Cardiac muscle cell (in vitro differentiated cells and primary cell): Measurements from ENCODE around the gene PDE2A. TPM values are rescaled to one million over a fixed set of nuclear protein-coding genes. Genes with fewer than 3 reads are reported as not detected.

Experiments used
- DNase-seq, 2 donors: peaks; one replicate each; pipeline versions ENCODE4 v3.0.0 to v3.0.0-alpha.2; 2010 to 2017; ENCODE audit warnings: low read depth in 1 of 2, low spot score in 1 of 2
- H3K27ac ChIP-seq: fragments of 200-600 bp; sonication (generic); 2 replicates; pipeline ENCODE4 v1.5.1; 2016
- H3K27me3 ChIP-seq: fragments of 200-600 bp; sonication (generic); 2 replicates; pipeline ENCODE4 v1.6.0; 2016; ENCODE audit warnings: control low read depth
- H3K36me3 ChIP-seq: fragments of 200-600 bp; sonication (generic); 2 replicates; pipeline ENCODE4 v1.5.1; 2016; ENCODE audit warnings: control low read depth
- H3K4me1 ChIP-seq: fragments of 200-600 bp; sonication (generic); 2 replicates; pipeline ENCODE4 v1.8.1; 2017; ENCODE audit warnings: low read depth, mild to moderate bottlenecking, mixed run types
- H3K4me3 ChIP-seq: fragments of 200-600 bp; sonication (generic); 2 replicates; pipeline ENCODE4 v1.5.1; 2016; ENCODE audit warnings: mild to moderate bottlenecking
- H3K9me3 ChIP-seq: fragments of 200-600 bp; sonication (generic); 2 replicates; pipeline ENCODE4 v1.5.1; 2017; ENCODE audit warnings: low read depth, mild to moderate bottlenecking, control low read depth
- CTCF ChIP-seq: IDR thresholded peaks from 2 replicates; pipeline ENCODE4 v1.5.1; 2012; ENCODE audit warnings: low read depth, mild to moderate bottlenecking, low read length
- polyA plus RNA-seq: library from polyadenylated mRNA; unstranded; fragments of >200 nt; fragmentation: Nextera tagmentation; extraction: Ambion mirVana; gene quantifications from 2 replicates; pipeline ENCODE4 v1.2.1, GENCODE V29; 2016
- total RNA-seq: library from RNA; depleted of rRNA; stranded (reverse); fragments of >200 nt; gene quantifications from 2 replicates; pipeline ENCODE4 v1.2.3, GENCODE V29; 2016

Gene PDE2A
- total and polyA plus RNA-seq, 2 experiments from 2014 or later: 0.92 TPM; not detected in 1

- TF ChIP-seq CTCF: no peak
- H3K4me3 ChIP-seq: no peak overlapping the region
- no peaks in the 10 kb centered on the region for H3K36me3 ChIP-seq
- peak overlapping the region; percentile 46 for H3K27ac ChIP-seq
- H3K9me3 ChIP-seq: no peaks in the 10 kb centered on the region
- no peaks in the 10 kb centered on the region for H3K27me3 ChIP-seq
- no peak for DNase-seq
- H3K4me1 ChIP-seq: peaks cover 8% of the 10 kb centered on the region
Measured at GRCh38 chr11:72546866-72547265, 127.4 kb downstream of the PDE2A start.

- no peaks in the 10 kb centered on the region for H3K27me3 ChIP-seq
Measured at GRCh38 chr11:72544589-72544988, 129.6 kb downstream of the PDE2A start.

GRCh38 chr11:72543849-72544542 is 130.2 kb downstream of the PDE2A start:
- Histone ChIP-seq H3K36me3 (no peaks in the 10 kb centered on the region), H3K27ac (no peak overlapping the region), H3K9me3 (no peaks in the 10 kb centered on the region), H3K4me1 (peaks cover 8% of the 10 kb centered on the region), H3K4me3 (no peak overlapping the region), H3K27me3 (no peaks in the 10 kb centered on the region)
- DNase-seq: no peak
- TF ChIP-seq CTCF: no peak

More at GRCh38 chr11:72544589-72544988, 129.6 kb downstream of the PDE2A start:
- DNase-seq: no peak
- no peaks in the 10 kb centered on the region for H3K9me3 ChIP-seq
- no peaks in the 10 kb centered on the region for H3K36me3 ChIP-seq
- no peak for TF ChIP-seq CTCF
- H3K4me1 ChIP-seq: peaks cover 8% of the 10 kb centered on the region
- no peak overlapping the region for H3K27ac ChIP-seq
- H3K4me3 ChIP-seq: no peak overlapping the region

- Histone ChIP-seq H3K36me3 (no peaks in the 10 kb centered on the region), H3K27me3 (no peaks in the 10 kb centered on the region), H3K4me1 (peaks cover 8% of the 10 kb centered on the region), H3K27ac (no peak overlapping the region), H3K9me3 (no peaks in the 10 kb centered on the region), H3K4me3 (no peak overlapping the region)
- no peak for DNase-seq
- TF ChIP-seq CTCF: no peak
Measured at GRCh38 chr11:72541257-72541974, 132.8 kb downstream of the PDE2A start.

GRCh38 chr11:72537051-72537450 is 137.2 kb downstream of the PDE2A start:
- no peak for TF ChIP-seq CTCF
- Histone ChIP-seq H3K9me3 (no peaks in the 10 kb centered on the region), H3K27ac (no peak overlapping the region), H3K27me3 (no peaks in the 10 kb centered on the region), H3K4me3 (no peak overlapping the region), H3K36me3 (no peaks in the 10 kb centered on the region), H3K4me1 (peaks cover 5% of the 10 kb centered on the region)
- no peak for DNase-seq
